Measurements from ENCODE around the gene ALKBH1.

ALKBH1 gene

DNA sequence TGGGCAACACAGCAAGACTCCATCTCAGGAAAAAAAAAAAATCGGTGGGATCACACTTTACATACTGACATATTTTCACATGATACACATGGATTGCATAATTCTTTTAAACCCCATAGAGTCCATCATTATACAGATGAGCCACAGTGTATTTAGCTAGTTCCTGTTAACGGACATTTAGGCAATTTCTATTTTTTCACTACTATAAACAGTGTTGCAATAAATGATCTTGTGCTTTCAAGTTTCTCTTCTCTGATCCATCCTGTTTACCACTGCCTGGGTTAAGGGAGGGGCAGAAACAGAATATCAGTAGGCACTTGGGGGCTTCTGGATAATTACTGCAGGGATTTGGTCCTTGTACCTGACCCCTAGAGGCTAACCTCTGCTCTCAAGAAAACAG, 48.0 kb downstream of the ALKBH1 start:
- TF ChIP-seq, protein P1, sequence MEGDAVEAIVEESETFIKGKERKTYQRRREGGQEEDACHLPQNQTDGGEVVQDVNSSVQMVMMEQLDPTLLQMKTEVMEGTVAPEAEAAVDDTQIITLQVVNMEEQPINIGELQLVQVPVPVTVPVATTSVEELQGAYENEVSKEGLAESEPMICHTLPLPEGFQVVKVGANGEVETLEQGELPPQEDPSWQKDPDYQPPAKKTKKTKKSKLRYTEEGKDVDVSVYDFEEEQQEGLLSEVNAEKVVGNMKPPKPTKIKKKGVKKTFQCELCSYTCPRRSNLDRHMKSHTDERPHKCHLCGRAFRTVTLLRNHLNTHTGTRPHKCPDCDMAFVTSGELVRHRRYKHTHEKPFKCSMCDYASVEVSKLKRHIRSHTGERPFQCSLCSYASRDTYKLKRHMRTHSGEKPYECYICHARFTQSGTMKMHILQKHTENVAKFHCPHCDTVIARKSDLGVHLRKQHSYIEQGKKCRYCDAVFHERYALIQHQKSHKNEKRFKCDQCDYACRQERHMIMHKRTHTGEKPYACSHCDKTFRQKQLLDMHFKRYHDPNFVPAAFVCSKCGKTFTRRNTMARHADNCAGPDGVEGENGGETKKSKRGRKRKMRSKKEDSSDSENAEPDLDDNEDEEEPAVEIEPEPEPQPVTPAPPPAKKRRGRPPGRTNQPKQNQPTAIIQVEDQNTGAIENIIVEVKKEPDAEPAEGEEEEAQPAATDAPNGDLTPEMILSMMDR (IDR thresholded peaks at IDR 0.05; ENCODE audit: borderline replicate concordance, control extremely low read depth, extremely low read depth, insufficient read depth, missing control alignments) = no peak
- no peak for DNase-seq (ENCODE audit: low spot score)
- in situ Hi-C loops (cut with MboI; ENCODE audit: low sequenced_read_pairs, unreplicated experiment) = loop anchor here (10.0 to 25.0 kb wide), 2 partner anchors 155 to 902 kb away; no protein-coding TSS in a partner anchor

DNA sequence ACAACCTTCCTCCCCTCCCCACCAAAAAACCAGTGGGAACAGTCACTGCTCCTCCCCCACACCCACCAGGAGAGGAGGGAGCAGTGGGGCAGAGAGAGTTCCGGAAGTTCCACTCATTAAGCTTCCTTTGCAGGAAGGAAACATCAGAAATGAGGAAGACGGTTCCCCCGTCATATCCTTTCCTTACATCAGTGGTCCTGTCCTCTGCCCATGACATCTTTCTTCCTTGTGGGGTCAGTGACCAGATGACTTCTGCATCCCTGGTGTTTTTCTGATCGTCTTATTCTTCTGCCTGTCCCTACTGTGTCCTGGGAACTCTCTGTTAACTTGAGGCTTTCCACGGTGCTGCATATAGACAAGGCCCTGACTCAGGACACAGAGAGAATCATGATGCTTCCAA, 50.5 kb downstream of the ALKBH1 start:
- in situ Hi-C loops (cut with MboI; ENCODE audit: low sequenced_read_pairs, unreplicated experiment) = loop anchor here (10.0 to 25.0 kb wide), 2 partner anchors 158 to 905 kb away; no protein-coding TSS in a partner anchor
- TF ChIP-seq, protein P1 (IDR thresholded peaks at IDR 0.05; ENCODE audit: borderline replicate concordance, control extremely low read depth, extremely low read depth, insufficient read depth, missing control alignments) = no peak
- no peak for DNase-seq (ENCODE audit: low spot score)

DNA sequence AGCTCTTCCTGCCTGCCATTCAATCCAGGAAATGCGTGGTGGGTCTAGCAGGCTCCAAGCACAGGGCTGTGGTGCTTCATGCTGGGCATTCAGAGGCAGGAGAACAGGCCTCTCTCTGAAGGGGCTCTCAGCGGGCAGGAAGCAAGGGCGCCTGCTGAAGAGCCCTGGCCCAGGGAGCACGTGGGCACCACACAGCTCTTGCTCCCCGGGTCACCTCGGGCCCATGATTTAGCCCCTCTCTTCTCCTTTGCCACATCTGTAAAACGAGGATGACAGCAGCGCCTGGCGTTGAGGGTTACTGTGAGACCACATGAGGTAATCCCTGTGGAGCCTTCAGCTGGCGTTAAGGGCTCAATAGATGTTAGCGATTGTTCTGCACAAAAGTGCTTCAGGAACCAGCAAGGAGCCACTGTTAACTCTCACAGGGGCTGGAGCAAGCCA, 53.8 kb downstream of the ALKBH1 start:
- TF ChIP-seq, protein P1 (IDR thresholded peaks at IDR 0.05; ENCODE audit: borderline replicate concordance, control extremely low read depth, extremely low read depth, insufficient read depth, missing control alignments) = no peak
- DNase-seq (ENCODE audit: low spot score) = no peak
- in situ Hi-C loops (cut with MboI; ENCODE audit: low sequenced_read_pairs, unreplicated experiment) = loop anchor here (10.0 to 25.0 kb wide), 2 partner anchors 161 to 908 kb away; no protein-coding TSS in a partner anchor

DNA sequence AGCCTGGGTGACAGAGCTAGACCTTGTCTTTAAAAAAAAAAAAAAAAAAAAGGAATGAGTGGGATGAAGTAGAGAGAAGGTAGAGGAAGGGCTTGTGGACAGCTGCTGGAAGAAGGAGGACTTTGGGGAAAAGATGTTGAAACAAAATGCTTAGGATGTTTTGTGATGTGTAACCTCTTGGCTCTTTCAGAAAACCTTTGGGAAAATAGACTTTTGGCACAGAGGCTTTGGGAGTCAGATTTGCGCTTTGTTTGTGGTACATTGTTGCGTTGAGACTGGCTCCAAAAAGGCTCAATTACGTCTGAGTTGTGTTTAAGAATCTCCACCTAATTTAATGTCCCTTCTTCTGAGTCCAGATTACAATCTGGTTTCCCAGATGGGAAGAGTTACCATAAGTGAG, 58.5 kb downstream of the ALKBH1 start:
- in situ Hi-C loops (cut with MboI; ENCODE audit: low sequenced_read_pairs, unreplicated experiment) = no loop called here
- TF ChIP-seq, protein P1 (IDR thresholded peaks at IDR 0.05; ENCODE audit: borderline replicate concordance, control extremely low read depth, extremely low read depth, insufficient read depth, missing control alignments) = no peak
- no peak for DNase-seq (ENCODE audit: low spot score)

DNA sequence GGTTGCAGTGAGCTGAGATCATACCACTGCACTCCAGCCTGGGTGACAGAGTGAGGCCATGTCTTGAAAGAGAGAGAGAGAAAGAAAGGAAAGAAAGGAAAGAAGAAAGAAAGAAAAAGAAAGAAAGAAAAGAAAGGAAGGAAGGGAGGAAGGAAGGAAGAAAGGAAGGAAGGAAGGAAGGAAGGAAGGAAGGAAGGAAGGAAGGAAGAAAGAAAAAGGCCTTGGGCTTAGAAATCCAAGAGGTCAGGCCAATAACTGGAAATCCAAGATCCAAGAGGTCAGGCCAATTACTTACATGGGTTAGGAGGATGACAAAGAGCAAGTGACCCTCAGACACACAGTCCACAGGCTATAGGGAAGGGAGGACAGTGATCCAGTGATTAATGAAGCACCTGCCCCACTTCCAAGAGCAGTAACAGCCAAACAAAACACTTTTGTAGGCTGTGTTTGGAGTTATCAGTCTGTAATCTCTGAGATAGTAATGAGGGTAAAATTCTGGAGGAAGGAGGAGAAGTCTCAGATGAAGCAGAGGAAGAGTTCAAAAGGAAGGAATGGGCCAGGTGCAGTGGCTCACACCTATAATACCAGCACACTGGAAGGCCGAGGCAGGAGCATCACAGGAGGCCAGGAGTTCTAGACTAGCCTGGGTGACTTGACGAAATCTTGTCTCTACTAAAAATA, 59.2 kb downstream of the ALKBH1 start:
- DNase-seq (ENCODE audit: low spot score) = no peak
- TF ChIP-seq, protein P1 (IDR thresholded peaks at IDR 0.05; ENCODE audit: borderline replicate concordance, control extremely low read depth, extremely low read depth, insufficient read depth, missing control alignments) = no peak
- in situ Hi-C loops (cut with MboI; ENCODE audit: low sequenced_read_pairs, unreplicated experiment) = no loop called here

DNA sequence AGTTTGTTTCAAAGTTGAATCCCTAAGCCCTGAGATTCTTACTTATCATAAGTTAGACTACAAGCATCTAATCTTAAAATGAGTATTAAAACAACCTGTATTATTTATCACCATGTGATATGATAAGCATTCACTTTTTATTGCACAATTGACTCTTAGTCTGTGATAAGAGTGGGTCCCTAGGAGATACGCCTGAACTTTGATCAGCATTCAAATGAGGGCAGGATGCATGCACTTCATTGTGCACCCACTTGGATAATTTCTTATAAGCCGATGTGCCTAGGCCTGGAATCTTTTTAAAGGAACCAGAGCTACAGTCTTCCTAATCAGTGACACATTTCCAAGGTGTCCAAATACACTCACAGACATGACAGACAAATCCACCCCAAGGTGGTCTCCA, 60.0 kb downstream of the ALKBH1 start:
- TF ChIP-seq, protein P1 (IDR thresholded peaks at IDR 0.05; ENCODE audit: borderline replicate concordance, control extremely low read depth, extremely low read depth, insufficient read depth, missing control alignments) = no peak
- in situ Hi-C loops (cut with MboI; ENCODE audit: low sequenced_read_pairs, unreplicated experiment) = no loop called here
- DNase-seq (ENCODE audit: low spot score) = no peak
